IPS-18c (cell line): ENCODE data around the gene GJB5.
A peak's percentile ranks its signal among the peaks of the same experiment; 100 is the strongest.

Experiments
- H3K4me3 ChIP-seq: 2 replicates; pipeline ENCODE4 v1.7.0; 2013; ENCODE audit warnings: low read depth, mild to moderate bottlenecking, low read length, moderate library complexity; ENCODE audit not compliant: insufficient read depth
- H3K9me3 ChIP-seq: one replicate; pipeline ENCODE4 v1.6.1; 2013; ENCODE audit warnings: mild to moderate bottlenecking, low read length, moderate library complexity; ENCODE audit not compliant: control insufficient read depth, insufficient read depth

Gene GJB5

GRCh38 chr1:34784751-34785221, 29.9 kb downstream of the GJB5 start:
- no peak overlapping the region for H3K4me3 ChIP-seq
- H3K9me3 ChIP-seq = no peaks in the 10 kb centered on the region

DNA sequence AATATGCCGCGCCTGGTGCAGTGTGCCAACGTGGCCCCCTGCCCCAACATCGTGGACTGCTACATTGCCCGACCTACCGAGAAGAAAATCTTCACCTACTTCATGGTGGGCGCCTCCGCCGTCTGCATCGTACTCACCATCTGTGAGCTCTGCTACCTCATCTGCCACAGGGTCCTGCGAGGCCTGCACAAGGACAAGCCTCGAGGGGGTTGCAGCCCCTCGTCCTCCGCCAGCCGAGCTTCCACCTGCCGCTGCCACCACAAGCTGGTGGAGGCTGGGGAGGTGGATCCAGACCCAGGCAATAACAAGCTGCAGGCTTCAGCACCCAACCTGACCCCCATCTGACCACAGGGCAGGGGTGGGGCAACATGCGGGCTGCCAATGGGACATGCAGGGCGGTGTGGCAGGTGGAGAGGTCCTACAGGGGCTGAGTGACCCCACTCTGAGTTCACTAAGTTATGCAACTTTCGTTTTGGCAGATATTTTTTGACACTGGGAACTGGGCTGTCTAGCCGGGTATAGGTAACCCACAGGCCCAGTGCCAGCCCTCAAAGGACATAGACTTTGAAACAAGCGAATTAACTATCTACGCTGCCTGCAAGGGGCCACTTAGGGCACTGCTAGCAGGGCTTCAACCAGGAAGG, 30.5 kb downstream of the GJB5 start:
- Histone ChIP-seq H3K4me3 (no peak overlapping the region), H3K9me3 (no peaks in the 10 kb centered on the region)

DNA sequence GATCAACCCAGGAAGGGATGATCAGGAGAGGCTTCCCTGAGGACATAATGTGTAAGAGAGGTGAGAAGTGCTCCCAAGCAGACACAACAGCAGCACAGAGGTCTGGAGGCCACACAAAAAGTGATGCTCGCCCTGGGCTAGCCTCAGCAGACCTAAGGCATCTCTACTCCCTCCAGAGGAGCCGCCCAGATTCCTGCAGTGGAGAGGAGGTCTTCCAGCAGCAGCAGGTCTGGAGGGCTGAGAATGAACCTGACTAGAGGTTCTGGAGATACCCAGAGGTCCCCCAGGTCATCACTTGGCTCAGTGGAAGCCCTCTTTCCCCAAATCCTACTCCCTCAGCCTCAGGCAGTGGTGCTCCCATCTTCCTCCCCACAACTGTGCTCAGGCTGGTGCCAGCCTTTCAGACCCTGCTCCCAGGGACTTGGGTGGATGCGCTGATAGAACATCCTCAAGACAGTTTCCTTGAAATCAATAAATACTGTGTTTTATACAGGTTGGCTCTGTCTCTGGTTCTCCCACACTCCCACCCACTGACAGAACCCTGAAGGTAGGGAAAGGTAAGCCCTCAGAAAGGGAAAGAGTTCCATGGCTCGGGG, 31.1 kb downstream of the GJB5 start:
- Histone ChIP-seq H3K9me3 (no peaks in the 10 kb centered on the region), H3K4me3 (no peak overlapping the region)

DNA sequence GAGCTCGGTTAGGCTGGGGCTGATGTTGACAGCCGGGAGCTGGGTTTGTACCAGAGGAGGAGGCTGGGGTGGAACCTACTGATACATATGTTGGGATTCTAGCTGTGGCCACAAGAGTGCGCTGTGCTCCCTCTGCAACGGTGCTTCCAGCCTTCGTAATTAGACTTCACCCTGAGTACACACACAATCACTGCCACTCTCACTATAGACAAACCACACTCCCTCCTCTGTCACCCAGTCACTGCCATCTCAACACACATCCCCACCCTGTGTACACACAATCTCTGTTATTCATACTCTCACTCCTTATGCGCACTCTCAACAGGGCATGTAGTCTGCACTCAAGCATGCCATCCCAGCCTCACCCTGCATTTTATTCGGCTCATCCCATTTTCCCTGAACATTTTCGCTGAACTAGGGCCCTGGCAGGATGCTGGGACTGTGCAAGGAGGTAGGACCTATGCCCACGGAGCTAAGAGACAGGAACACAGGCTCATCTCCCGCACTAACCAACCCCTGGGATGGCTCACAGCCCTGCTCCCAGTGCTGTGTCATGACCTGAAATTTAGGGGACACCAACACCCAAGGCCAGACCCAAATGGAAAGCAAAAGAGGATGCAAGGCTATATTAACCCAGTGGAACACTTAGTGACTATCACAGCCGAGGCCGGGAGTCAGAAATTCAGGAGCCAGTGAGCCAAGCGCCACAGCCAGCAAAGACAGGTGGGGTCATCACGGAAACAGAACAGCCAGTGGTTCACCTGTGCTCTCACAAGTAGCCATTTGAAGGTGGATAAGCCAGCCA, 31.9 kb downstream of the GJB5 start:
- Histone ChIP-seq H3K9me3 (no peaks in the 10 kb centered on the region), H3K4me3 (no peak overlapping the region)

GRCh38 chr1:34787461-34788420, 32.9 kb downstream of the GJB5 start:
- no peak overlapping the region for H3K4me3 ChIP-seq
- H3K9me3 ChIP-seq = no peaks in the 10 kb centered on the region

DNA sequence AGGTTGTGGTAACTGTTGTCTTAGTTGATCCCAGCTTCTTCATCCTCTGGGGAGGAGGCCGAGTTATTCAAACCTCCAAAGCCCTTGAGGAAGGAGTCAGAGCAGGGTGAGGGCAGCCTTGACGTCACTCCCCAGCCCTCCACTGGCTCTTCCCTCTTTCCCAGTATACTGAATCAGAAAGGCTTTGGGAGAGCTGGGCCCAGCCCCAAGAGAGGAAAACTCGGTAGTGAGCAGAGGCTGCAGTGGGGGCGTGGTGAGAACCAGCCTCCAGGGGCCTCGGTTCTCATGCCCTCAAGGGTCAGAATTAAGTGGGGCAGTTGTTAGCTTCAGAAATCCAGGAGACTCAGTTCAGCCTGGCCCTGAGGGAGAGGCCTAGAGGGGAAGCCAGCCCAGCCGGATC, 36.1 kb downstream of the GJB5 start:
- no peaks in the 10 kb centered on the region for H3K9me3 ChIP-seq
- no peak overlapping the region for H3K4me3 ChIP-seq

DNA sequence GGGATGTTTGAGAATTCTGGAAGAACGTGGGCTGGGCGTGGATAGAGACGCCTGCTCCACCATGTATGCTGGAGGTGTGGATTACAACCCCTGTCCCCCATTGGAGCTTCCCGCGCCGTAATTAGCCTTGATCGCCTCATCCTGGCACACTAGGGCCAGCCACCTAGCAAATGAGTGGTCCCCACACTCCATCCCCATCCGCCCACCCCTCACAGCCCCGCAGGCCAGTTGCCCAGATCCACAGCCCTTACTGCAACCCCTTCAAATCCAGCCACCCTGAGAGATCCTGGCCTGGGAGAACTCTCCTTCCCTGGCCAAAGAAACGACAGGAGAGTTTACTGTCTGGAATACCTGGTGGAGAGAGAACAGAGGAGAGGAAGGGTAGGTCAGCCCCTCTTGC, 37.6 kb downstream of the GJB5 start:
- Histone ChIP-seq H3K4me3 (peak overlapping the region; percentile 28), H3K9me3 (no peaks in the 10 kb centered on the region)

GRCh38 chr1:34792868-34793727, 38.3 kb downstream of the GJB5 start, which contains the start of gene GJA4:
Gene GJA4 (plus strand): TSS chr1:34792999. CDS start chr1:34794214, 1,215 bp downstream.
- peak within 1 kb of the TSS; percentile 41 for H3K4me3 ChIP-seq

DNA sequence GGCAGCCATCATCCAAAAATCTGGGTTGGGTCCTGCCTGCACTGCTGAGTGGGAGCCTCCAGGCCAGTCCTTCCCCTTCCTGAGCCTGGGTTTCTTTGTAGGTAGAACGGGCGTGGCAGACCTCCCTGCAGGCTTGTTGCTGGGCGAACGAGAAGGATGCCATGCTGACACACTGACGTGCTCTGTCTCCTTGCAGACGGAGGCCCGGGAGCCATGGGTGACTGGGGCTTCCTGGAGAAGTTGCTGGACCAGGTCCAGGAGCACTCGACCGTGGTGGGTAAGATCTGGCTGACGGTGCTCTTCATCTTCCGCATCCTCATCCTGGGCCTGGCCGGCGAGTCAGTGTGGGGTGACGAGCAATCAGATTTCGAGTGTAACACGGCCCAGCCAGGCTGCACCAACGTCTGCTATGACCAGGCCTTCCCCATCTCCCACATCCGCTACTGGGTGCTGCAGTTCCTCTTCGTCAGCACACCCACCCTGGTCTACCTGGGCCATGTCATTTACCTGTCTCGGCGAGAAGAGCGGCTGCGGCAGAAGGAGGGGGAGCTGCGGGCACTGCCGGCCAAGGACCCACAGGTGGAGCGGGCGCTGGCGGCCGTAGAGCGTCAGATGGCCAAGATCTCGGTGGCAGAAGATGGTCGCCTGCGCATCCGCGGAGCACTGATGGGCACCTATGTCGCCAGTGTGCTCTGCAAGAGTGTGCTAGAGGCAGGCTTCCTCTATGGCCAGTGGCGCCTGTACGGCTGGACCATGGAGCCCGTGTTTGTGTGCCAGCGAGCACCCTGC, 39.3 kb downstream of the GJB5 start:
- H3K4me3 ChIP-seq = no peak overlapping the region
- no peaks in the 10 kb centered on the region for H3K9me3 ChIP-seq

More at GRCh38 chr1:34792868-34793727, 38.3 kb downstream of the GJB5 start, which contains the start of gene GJA4:
- no peaks in the 10 kb centered on the region for H3K9me3 ChIP-seq

- H3K4me3 ChIP-seq = no peak overlapping the region
- no peaks in the 10 kb centered on the region for H3K9me3 ChIP-seq
Observed at GRCh38 chr1:34794790-34795180, 39.9 kb downstream of the GJB5 start.

DNA sequence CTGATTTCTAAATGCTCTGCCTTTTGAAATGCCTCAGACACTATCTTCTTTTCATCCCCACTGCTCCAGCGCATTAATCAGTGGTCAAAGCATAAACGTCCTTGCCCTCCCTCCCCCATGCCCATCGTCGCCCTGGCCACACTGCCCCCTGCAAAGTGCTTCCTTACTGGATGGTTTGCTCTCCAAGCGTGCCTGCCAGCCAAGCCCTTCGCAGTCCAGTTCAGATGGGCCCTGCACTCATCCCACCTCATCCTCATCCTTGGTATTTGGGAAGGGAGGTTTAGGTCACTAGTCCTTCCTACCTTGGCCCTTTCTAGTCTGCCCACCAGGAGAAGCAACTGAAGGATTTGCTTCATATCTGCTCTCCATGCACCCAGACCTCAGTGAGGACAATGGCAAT, 41.1 kb downstream of the GJB5 start:
- H3K9me3 ChIP-seq = no peaks in the 10 kb centered on the region
- H3K4me3 ChIP-seq = no peak overlapping the region

DNA sequence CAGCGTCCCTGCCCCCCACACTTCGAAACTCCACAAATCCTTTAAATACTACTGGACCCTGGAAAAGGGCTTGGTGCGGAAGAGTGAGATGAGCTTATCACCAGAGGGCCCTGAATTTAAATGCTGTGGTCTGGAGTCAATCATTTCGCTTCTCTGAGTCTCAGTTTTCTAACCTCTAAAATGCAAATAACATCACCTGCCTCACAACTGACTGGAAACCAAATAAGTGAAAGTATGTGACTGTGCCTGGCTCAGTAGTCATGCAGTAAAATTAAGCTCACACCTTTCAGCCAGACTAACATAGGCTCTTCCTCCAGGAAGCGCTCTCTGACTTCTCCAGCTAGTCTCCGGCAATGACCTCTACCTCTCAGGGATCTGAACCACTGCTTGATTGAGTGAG, 42.1 kb downstream of the GJB5 start:
- H3K9me3 ChIP-seq = no peaks in the 10 kb centered on the region
- no peak overlapping the region for H3K4me3 ChIP-seq

DNA sequence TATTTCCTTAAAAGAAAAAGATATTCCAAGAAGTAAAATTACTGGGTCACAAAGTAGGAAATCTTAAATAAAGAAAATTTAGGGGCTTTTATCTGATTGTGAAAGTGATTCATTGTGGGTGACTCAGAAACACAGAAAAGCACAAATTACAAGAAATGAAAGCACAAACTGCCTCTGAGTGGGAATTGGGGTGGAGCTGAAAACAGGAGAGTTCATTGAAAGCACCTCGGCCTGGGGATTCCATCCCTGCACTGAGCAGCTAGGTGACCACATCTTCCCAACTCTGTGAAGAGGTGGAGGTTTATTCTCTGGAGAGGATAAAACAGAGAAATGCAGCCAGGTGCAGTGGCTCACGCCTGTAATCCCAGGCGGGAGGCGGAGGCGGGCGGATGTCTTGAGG, 45.4 kb downstream of the GJB5 start:
- Histone ChIP-seq H3K4me3 (no peak overlapping the region), H3K9me3 (peaks cover 2% of the 10 kb centered on the region)

GRCh38 chr1:34803770-34804169, 48.9 kb downstream of the GJB5 start:
- no peak overlapping the region for H3K4me3 ChIP-seq
- H3K9me3 ChIP-seq = peaks cover 2% of the 10 kb centered on the region

GRCh38 chr1:34806396-34806795, 51.5 kb downstream of the GJB5 start:
- Histone ChIP-seq H3K4me3 (no peak overlapping the region), H3K9me3 (peaks cover 2% of the 10 kb centered on the region)
